Natural killer cell (primary cell): Measurements from ENCODE around the gene DCUN1D3. TPM values are rescaled to one million over a fixed set of nuclear protein-coding genes. Genes with fewer than 3 reads are reported as not detected.

ENCODE experiments used
- ATAC-seq, 3 donors: fragments of 150-1000 bp in 2 of 3; fragments of 200-7000 bp in 1 of 3; cut with Tn5 transposase; 1 replicate in 1 of 3; 2 replicates in 2 of 3; pipeline ENCODE4 v1.10.0; 2021; ENCODE audit warnings: mild to moderate bottlenecking in 2 of 3, moderate library complexity in 2 of 3
- DNase-seq, 2 donors: peaks; one replicate each; pipeline versions ENCODE4 v3.0.0 to v3.0.0-alpha.2; 2013 to 2021; ENCODE audit warnings: mixed read lengths in 1 of 2
- H3K27ac ChIP-seq: one replicate; pipeline ENCODE4 v1.5.1; 2013; ENCODE audit warnings: mild to moderate bottlenecking, low read length
- H3K27me3 ChIP-seq: one replicate; pipeline ENCODE4 v1.6.1; 2013; ENCODE audit warnings: low read length; ENCODE audit not compliant: control insufficient read depth, insufficient read depth
- H3K36me3 ChIP-seq: one replicate; pipeline ENCODE4 v1.6.1; 2013; ENCODE audit warnings: low read length; ENCODE audit not compliant: control insufficient read depth, insufficient read depth
- H3K4me1 ChIP-seq: one replicate; pipeline ENCODE4 v1.6.1; 2013; ENCODE audit warnings: low read length; ENCODE audit not compliant: control insufficient read depth, insufficient read depth
- H3K4me3 ChIP-seq: one replicate; pipeline ENCODE4 v1.5.1; 2013; ENCODE audit warnings: low read length
- H3K9me3 ChIP-seq: one replicate; pipeline ENCODE4 v1.6.1; 2013; ENCODE audit warnings: low read length; ENCODE audit not compliant: control insufficient read depth, insufficient read depth
- H3K27ac Mint-ChIP-seq, 2 donors: one replicate each; pipeline ENCODE4 v1.8.0; 2022; ENCODE audit warnings: mild to moderate bottlenecking in 2 of 2, mixed read lengths in 2 of 2, moderate library complexity in 1 of 2
- H3K27me3 Mint-ChIP-seq, 2 donors: one replicate each; pipeline ENCODE4 v1.8.0; 2022; ENCODE audit warnings: low read depth in 2 of 2, mixed read lengths in 2 of 2
- H3K36me3 Mint-ChIP-seq: one replicate; pipeline ENCODE4 v1.8.0; 2022; ENCODE audit warnings: mixed read lengths
- H3K4me1 Mint-ChIP-seq, 2 donors: one replicate each; pipeline ENCODE4 v1.8.0; 2022; ENCODE audit warnings: mixed read lengths in 2 of 2
- H3K4me3 Mint-ChIP-seq: one replicate; pipeline ENCODE4 v1.8.0; 2022; ENCODE audit warnings: mild to moderate bottlenecking, moderate library complexity, mixed read lengths
- H3K9me3 Mint-ChIP-seq, 2 donors: one replicate each; pipeline ENCODE4 v1.8.0; 2022; ENCODE audit warnings: mixed read lengths in 2 of 2
- CTCF ChIP-seq: fragments of 200-600 bp; IDR thresholded peaks from one replicate; pipeline ENCODE4 v1.8.0; 2022; ENCODE audit warnings: antibody characterized with exemption
- WGBS: methylation state at CpG from one replicate; pipeline ENCODE4 v1.1.7; 2013; ENCODE audit warnings: missing lambda C conversion rate; ENCODE audit not compliant: insufficient coverage; 5-methylcytosine and 5-hydroxymethylcytosine counted together
- intact Hi-C: fragments of 100-400 bp; cut with micrococcal nuclease; formaldehyde crosslinking; loops from one replicate; pipeline ENCODE4 v1.14.2; 2022
- total RNA-seq, 4 donors: library from RNA; stranded (reverse); fragments of 120-200 nt in 1 of 4; gene quantifications; one replicate each; pipeline versions ENCODE4 v1.2.3 to v1.2.4, GENCODE V29; 2013 to 2022

The DCUN1D3 gene
- total RNA-seq, 3 donors from 2014 or later (not counting 1 experiment from before 2014, with no cell fraction given) = 5.3 to 9.3 (median 6.1) TPM

GRCh38 chr16:20846030-20846429, 54.1 kb downstream of the DCUN1D3 start:
- Histone ChIP-seq H3K4me1 (peaks cover 13% of the 10 kb centered on the region), H3K4me3 (no peak overlapping the region), H3K9me3 (no peaks in the 10 kb centered on the region), H3K27ac (no peak overlapping the region), H3K36me3 (no peaks in the 10 kb centered on the region), H3K27me3 (no peaks in the 10 kb centered on the region)
- WGBS = over 99% methylated on average over 6 of the region's 6 CpGs
- no peak for TF ChIP-seq CTCF
- Mint-ChIP-seq H3K4me1 (peaks cover 21 to 24% of the 10 kb centered on the region in 2 donors), H3K36me3 (no peaks in the 10 kb centered on the region), H3K9me3 (no peaks in the 10 kb centered on the region), H3K27ac (no peak overlapping the region), H3K27me3 (no peaks in the 10 kb centered on the region), H3K4me3 (no peak overlapping the region)
- DNase-seq = no peak
- no peak for ATAC-seq
- intact Hi-C loops = no loop called here

- H3K36me3 Mint-ChIP-seq = no peaks in the 10 kb centered on the region
- peak overlapping the region; percentile 69 for H3K4me3 Mint-ChIP-seq
- DNase-seq (peak in 1 of 2 donors; percentile 42), ATAC-seq (peak; percentile 29 to 54 (median 53))
- Histone ChIP-seq H3K27me3 (no peaks in the 10 kb centered on the region), H3K27ac (peak overlapping the region; percentile 51), H3K4me1 (peaks cover 13% of the 10 kb centered on the region), H3K36me3 (no peaks in the 10 kb centered on the region), H3K4me3 (no peak overlapping the region), H3K9me3 (no peaks in the 10 kb centered on the region)
- whole genome bisulfite sequencing = 33% methylated on average over 3 of the region's 3 CpGs
- intact Hi-C loops = no loop called here
- H3K27me3 Mint-ChIP-seq = no peaks in the 10 kb centered on the region
- H3K9me3 Mint-ChIP-seq = no peaks in the 10 kb centered on the region
- peak overlapping the region; percentile 58 to 84 for H3K27ac Mint-ChIP-seq
- peaks cover 18 to 21% of the 10 kb centered on the region in 2 donors for H3K4me1 Mint-ChIP-seq
- TF ChIP-seq CTCF = no peak
Measured at GRCh38 chr16:20844588-20844987, 55.6 kb downstream of the DCUN1D3 start.

GRCh38 chr16:20844054-20844453, 56.1 kb downstream of the DCUN1D3 start:
- intact Hi-C loops = no loop called here
- DNase-seq (peak in 1 of 2 donors; percentile 40), ATAC-seq (peak in 1 of 3 donors; percentile 48)
- Histone ChIP-seq H3K36me3 (no peaks in the 10 kb centered on the region), H3K9me3 (no peaks in the 10 kb centered on the region), H3K27ac (peak overlapping the region; percentile 36), H3K27me3 (no peaks in the 10 kb centered on the region), H3K4me3 (no peak overlapping the region), H3K4me1 (peaks cover 13% of the 10 kb centered on the region)
- WGBS = 9% methylated on average over 2 of the region's 2 CpGs
- TF ChIP-seq CTCF = no peak
- peaks cover 18 to 21% of the 10 kb centered on the region in 2 donors for H3K4me1 Mint-ChIP-seq
- no peaks in the 10 kb centered on the region for H3K9me3 Mint-ChIP-seq
- H3K27ac Mint-ChIP-seq = peak overlapping the region; percentile 58 to 84
- H3K4me3 Mint-ChIP-seq = peak overlapping the region; percentile 69
- H3K27me3 Mint-ChIP-seq = no peaks in the 10 kb centered on the region
- H3K36me3 Mint-ChIP-seq = no peaks in the 10 kb centered on the region

- Mint-ChIP-seq H3K4me3 (no peak overlapping the region), H3K36me3 (peaks cover 6% of the 10 kb centered on the region), H3K4me1 (peaks cover 8 to 10% of the 10 kb centered on the region in 2 donors), H3K27ac (no peak overlapping the region), H3K27me3 (no peaks in the 10 kb centered on the region), H3K9me3 (peaks cover 0 to 4% of the 10 kb centered on the region in 2 donors)
- Histone ChIP-seq H3K4me1 (peaks cover 6% of the 10 kb centered on the region), H3K27me3 (no peaks in the 10 kb centered on the region), H3K27ac (no peak overlapping the region), H3K9me3 (no peaks in the 10 kb centered on the region), H3K36me3 (no peaks in the 10 kb centered on the region), H3K4me3 (no peak overlapping the region)
- no peak for TF ChIP-seq CTCF
- ATAC-seq (no peak), DNase-seq (no peak)
- no CpG with 5 or more reads among the region's 2 CpGs for WGBS
- intact Hi-C loops = no loop called here
Measured at GRCh38 chr16:20839504-20839903, 60.7 kb downstream of the DCUN1D3 start.
